ENCODE data around the gene RBM19.

The RBM19 gene

DNA sequence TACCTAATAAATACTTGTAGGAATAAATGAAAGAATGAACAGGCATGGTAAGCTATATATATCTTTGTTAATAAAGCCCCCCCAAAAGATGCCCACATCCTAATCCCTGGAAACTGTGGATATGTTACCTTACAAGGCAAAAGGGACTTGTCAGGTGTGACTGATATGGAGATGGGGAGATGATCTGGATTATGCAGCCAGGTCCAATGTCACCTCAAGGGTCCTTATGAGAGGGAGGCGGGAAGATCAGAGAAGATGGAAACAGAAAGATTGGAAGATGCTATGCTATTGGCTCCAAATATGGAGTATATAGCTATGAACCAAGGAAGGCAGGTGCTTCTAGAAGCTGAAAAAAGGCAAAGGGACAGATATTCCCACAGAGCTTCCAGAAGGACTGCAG, 3.4 kb downstream of the RBM19 start:
- DNase-seq (ENCODE audit: extremely low read depth, low read depth) = no peak
- TF ChIP-seq, protein P1, sequence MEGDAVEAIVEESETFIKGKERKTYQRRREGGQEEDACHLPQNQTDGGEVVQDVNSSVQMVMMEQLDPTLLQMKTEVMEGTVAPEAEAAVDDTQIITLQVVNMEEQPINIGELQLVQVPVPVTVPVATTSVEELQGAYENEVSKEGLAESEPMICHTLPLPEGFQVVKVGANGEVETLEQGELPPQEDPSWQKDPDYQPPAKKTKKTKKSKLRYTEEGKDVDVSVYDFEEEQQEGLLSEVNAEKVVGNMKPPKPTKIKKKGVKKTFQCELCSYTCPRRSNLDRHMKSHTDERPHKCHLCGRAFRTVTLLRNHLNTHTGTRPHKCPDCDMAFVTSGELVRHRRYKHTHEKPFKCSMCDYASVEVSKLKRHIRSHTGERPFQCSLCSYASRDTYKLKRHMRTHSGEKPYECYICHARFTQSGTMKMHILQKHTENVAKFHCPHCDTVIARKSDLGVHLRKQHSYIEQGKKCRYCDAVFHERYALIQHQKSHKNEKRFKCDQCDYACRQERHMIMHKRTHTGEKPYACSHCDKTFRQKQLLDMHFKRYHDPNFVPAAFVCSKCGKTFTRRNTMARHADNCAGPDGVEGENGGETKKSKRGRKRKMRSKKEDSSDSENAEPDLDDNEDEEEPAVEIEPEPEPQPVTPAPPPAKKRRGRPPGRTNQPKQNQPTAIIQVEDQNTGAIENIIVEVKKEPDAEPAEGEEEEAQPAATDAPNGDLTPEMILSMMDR (IDR thresholded peaks at IDR 0.05; ENCODE audit: low read depth, low read length) = no peak

DNA sequence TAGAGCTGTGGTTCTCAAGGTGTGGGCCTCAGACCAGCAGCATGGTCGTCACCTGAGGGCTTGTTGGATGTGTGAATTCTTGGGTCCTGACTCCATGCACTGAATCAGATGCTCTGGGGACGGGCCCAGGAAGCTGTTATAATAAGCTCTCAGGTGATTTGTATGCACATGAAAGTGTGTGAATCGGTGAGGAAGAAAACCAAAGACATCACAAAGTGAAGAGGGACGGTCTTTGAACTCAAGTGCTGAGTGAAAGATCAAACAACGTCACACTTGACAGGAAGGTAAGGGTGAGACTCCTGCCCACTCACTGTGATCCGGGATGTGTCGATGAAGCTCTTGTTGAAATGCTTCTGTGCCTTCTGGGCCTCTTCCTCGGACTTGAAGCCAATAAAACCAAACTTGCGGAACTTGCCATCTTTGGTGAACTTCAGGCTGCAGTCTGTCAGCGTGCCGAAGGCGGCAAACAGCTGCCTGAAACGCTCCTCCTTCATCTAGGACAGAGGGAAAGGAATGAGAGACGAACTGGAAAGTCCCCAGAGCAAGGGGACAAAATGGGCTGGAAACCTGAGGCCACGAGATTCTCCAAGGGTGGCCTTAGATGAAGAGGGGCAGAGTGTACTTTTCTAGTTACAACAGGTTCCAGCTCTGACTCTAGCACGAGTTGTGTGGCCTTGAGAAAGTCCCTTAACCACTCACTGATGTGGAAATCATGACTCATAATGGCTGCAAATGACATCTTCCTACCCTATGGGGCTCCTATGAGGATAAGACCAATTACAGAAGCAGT, 4.0 kb downstream of the RBM19 start:
- no peak for DNase-seq (ENCODE audit: extremely low read depth, low read depth)
- TF ChIP-seq, protein P1 (IDR thresholded peaks at IDR 0.05; ENCODE audit: low read depth, low read length) = no peak

DNA sequence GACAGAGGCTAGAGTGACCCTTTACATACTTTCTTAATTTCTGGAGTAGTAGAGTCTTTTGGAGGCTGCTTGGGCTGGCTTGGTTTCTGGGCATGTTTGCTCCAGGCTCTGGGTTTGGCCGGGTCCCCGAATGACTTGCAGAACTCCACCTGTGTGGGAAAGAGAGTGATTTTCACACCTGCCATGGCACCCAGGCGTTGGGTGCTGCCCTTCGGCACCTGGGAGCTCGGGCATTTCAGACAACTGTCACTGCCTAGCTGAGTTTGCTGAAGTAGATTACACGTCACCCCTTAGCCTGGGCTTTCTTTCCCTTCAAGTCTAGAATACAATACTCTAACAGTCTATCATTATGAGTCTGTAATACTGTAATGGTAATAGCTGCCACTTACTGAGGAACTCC, 6.1 kb downstream of the RBM19 start:
- TF ChIP-seq, protein P1 (IDR thresholded peaks at IDR 0.05; ENCODE audit: low read depth, low read length) = no peak
- DNase-seq (ENCODE audit: extremely low read depth, low read depth) = no peak

DNA sequence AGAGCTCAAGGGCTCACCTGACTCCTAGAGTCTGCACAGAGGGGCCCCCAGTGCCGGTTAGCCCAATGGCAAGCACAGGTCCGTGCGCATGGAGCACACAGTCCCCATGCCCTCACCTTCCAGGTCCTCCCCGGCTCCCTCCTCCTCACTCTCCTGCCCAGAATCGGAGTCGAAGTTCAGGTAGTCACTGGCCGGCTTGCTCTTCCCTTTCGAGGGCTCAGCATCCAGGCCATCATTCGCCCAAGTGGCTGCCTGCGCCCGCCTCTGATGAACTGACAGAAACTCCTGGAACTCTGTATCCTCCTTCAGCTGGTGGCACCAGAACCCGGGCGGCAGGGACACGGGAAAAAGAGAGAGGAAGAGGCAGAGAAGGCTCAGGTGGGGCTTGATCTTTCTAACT, 7.0 kb downstream of the RBM19 start:
- no peak for DNase-seq (ENCODE audit: extremely low read depth, low read depth)
- TF ChIP-seq, protein P1 (IDR thresholded peaks at IDR 0.05; ENCODE audit: low read depth, low read length) = no peak

DNA sequence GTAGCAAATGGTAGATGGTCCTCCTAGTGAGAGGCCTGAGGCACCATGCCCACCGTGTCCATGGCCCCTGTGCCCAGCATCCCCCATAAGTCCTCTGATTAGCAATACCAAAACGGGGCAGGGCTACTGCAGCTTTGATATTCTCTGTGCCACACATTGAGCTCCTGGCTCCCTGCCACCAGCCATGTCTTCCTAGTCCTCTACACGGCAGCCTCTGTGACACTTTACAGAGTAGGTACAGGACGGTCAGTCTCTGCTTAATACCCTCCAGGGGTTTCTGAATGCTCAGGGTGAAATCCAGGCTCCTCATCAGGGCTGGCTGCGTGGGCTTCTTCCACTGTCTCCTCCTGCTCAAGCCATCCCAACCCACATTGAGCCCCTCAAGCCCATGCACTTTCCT, 8.0 kb downstream of the RBM19 start:
- no peak for DNase-seq (ENCODE audit: extremely low read depth, low read depth)

DNA sequence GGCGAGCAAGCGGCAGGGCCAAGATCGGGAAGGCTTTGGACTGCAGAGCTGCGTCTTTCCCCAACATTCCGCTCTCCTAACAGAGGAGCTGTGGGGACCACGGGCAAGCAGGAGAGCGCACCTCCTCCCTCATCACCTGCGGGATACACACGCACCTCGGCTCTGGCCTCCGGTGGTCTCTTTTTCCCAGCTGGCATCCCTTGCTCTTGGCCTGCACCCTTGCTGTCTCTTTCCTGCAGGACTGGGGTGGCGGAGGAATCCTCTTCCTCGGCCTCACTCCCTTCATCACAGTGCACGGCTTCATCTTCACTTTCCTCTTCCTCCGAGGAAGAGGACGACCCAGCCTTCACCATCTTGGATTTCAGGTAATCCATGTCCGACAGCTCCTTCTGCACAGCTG, 8.5 kb downstream of the RBM19 start:
- no peak for DNase-seq (ENCODE audit: extremely low read depth, low read depth)
- TF ChIP-seq, protein P1 (IDR thresholded peaks at IDR 0.05; ENCODE audit: low read depth, low read length) = no peak

More for the DNA sequence above, 8.0 kb downstream of the RBM19 start:
- TF ChIP-seq, protein P1 (IDR thresholded peaks at IDR 0.05; ENCODE audit: low read depth, low read length) = no peak

DNA sequence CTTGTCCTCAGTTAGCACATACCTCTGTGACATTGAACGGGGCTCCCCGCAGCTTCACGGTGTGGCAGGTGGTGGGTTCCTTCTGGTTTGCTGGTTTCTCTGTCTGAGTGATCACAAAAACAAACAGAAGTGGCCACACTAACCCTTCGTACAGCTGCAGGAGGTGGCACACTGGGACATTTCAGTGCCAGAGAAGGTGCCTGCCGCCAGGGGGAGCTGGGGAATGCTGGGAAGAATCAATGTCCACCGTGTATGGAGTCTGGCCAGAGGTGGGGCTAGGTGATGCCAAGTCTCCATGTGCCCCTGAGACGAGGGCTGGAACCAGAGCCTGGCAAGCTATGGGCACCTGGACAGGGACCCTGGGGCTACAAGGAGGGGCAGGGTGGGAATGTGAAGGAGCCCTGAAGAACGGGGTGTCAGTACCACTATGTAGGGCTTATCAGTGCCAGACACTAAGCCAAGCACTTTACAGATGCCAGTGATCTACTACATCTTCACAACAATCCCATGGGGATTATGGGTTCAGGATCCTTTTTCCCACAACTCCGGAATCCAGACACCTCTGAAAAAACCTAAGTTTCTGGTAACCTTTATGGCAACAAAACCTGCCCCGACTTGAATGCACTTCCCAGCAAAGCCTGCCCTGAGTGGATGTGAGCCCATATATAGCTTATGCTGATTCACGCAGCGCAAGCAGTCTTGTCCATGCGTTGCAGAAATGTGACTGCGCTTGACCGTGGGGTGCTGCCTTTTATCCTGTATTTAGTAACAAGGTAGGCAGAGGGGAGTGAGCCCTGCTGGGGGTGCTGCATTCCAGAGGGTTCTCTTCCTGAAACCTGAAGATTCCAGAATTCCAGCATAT, 10.8 kb downstream of the RBM19 start:
- TF ChIP-seq, protein P1 (IDR thresholded peaks at IDR 0.05; ENCODE audit: low read depth, low read length) = peak; percentile 41
- no peak for DNase-seq (ENCODE audit: extremely low read depth, low read depth)

Measured in AG09319 (cell line).